Stomach (tissue), 9 donors: ENCODE results near the gene UMAD1. TPM values are rescaled to one million over a fixed set of nuclear protein-coding genes. Genes with fewer than 3 reads are reported as not detected.

Experiments used
- DNase-seq, 2 donors: peaks; one replicate each; pipeline versions ENCODE4 v3.0.0 to v3.0.0-alpha.2; 2013 to 2019
- H3K27ac ChIP-seq, 5 donors: fragments of 200-600 bp in 4 of 5; sonication (generic) in 4 of 5; one replicate each; pipeline ENCODE4 v1.5.1; 2013 to 2019; ENCODE audit warnings: mild to moderate bottlenecking in 1 of 5, moderate library complexity in 1 of 5
- H3K27me3 ChIP-seq, 3 donors: fragments of 200-600 bp; sonication (generic); one replicate each; pipeline ENCODE4 v1.5.1; 2017 to 2019; ENCODE audit warnings: mixed run types in 1 of 3
- H3K36me3 ChIP-seq, 4 donors: fragments of 200-600 bp; sonication (generic); 1 replicate in 3 of 4; 2 replicates in 1 of 4; pipeline ENCODE4 v1.5.1; 2016 to 2019
- H3K4me1 ChIP-seq, 4 donors: fragments of 200-600 bp; sonication (generic); one replicate each; pipeline ENCODE4 v1.5.1; 2016 to 2019
- H3K4me3 ChIP-seq, 4 donors: fragments of 200-600 bp; sonication (generic) in 3 of 4; one replicate each; pipeline ENCODE4 v1.5.1; 2016 to 2019; ENCODE audit warnings: mild to moderate bottlenecking in 1 of 4
- H3K9me3 ChIP-seq, 4 donors: fragments of 200-600 bp; sonication (generic); one replicate each; pipeline ENCODE4 v1.5.1; 2016 to 2019
- CTCF ChIP-seq, 7 experiments: fragments of 450-650 bp in 4 of 7; fragments of 200-600 bp in 3 of 7; sonication (generic) in 3 of 7; IDR thresholded peaks; one replicate each; pipeline ENCODE4 v1.5.1; 2016 to 2019; ENCODE audit warnings: antibody characterized with exemption in 7 of 7, control low read depth in 2 of 7, mild to moderate bottlenecking in 1 of 7
- EP300 ChIP-seq: sonication (generic); formaldehyde crosslinking; IDR thresholded peaks from one replicate; pipeline ENCODE4 v1.6.1; 2017; ENCODE audit warnings: antibody characterized with exemption
- POLR2A ChIP-seq, 4 donors: fragments of 450-650 bp; IDR thresholded peaks; one replicate each; pipeline ENCODE4 v1.6.1; 2016; ENCODE audit warnings: antibody characterized with exemption in 4 of 4, control low read depth in 2 of 4, mild to moderate bottlenecking in 1 of 4, moderate library complexity in 1 of 4
- POLR2AphosphoS5 ChIP-seq, 3 donors: sonication (generic); formaldehyde crosslinking; IDR thresholded peaks; one replicate each; pipeline ENCODE4 v1.6.1; 2016; ENCODE audit warnings: antibody characterized with exemption in 3 of 3
- WGBS, 5 donors: extraction: QIAGEN DNeasy Blood & Tissue Kit in 3 of 5; methylation state at CpG; one replicate each; pipeline versions ENCODE4 v1.1.5 to v1.1.7; 2013 to 2018; 5-methylcytosine and 5-hydroxymethylcytosine counted together
- intact Hi-C: fragments of 100-400 bp; cut with DNase I; formaldehyde crosslinking; loops from one replicate; pipeline ENCODE4 v1.15.1; 2023; ENCODE audit warnings: low total_unique reads
- polyA plus RNA-seq, 3 donors: library from polyadenylated mRNA; stranded (reverse); fragments of 200-250 nt; gene quantifications; one replicate each; pipeline ENCODE4 v1.2.3, GENCODE V29; 2013
- total RNA-seq, 5 donors: library from RNA; depleted of rRNA; stranded (reverse); fragments of >200 nt; gene quantifications; one replicate each; pipeline versions ENCODE4 v1.1.0 to v1.2.3, GENCODE V29; 2014 to 2016
- donor health status: healthy with polysubstance abuse.
- donor health status: Bipolar disorder and iron deficiency.
- donor health status: healthy.

UMAD1 gene
- total and polyA plus RNA-seq, 8 donors = 7.8 to 175 (median 30.1) TPM

DNA sequence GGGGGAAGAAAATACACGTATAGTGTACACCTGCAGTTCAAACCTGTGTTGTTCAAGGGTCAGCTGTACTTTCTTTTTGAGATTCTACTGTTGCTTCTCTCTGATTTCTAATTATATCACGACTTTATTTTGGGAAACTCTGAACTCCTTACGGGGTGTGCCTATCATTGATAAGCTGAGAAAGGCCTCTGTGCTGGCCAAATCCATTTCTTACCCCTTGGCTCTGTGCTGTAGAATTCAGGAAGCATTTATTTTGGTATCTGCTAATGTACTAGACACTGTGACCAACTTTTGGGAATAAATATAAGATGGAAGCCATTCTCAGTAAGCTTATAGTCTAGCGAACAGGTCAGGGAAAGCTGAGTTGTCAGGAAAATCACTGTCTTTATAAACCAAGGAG is 104.7 kb downstream of the UMAD1 start:
- no peak overlapping the region for H3K27ac ChIP-seq
- no peak for DNase-seq
- H3K9me3 ChIP-seq = no peaks in the 10 kb centered on the region
- no peaks in the 10 kb centered on the region for H3K27me3 ChIP-seq
- intact Hi-C loops = no loop called here
- no peak overlapping the region for H3K4me3 ChIP-seq
- TF ChIP-seq POLR2A (IDR thresholded peaks at IDR 0.05) (no peak), EP300 (no peak), CTCF (IDR thresholded peaks at IDR 0.05) (no peak), POLR2AphosphoS5 (IDR thresholded peaks at IDR 0.05) (no peak)
- WGBS, 5 donors = 62 to 70% (median 64%) methylated on average over 4 of the region's 4 CpGs
- H3K4me1 ChIP-seq = peaks cover 0 to 35% (median 15%) of the 10 kb centered on the region in 4 donors
- H3K36me3 ChIP-seq = no peaks in the 10 kb centered on the region

GRCh38 chr7:7745966-7746365 is 105.4 kb downstream of the UMAD1 start:
- H3K4me1 ChIP-seq = peaks cover 0 to 42% (median 17%) of the 10 kb centered on the region in 4 donors
- H3K27ac ChIP-seq = no peak overlapping the region
- WGBS, 5 donors = 86 to 93% (median 91%) methylated on average over 4 of the region's 4 CpGs
- no peaks in the 10 kb centered on the region for H3K27me3 ChIP-seq
- TF ChIP-seq POLR2A (IDR thresholded peaks at IDR 0.05) = no peak
- TF ChIP-seq CTCF (IDR thresholded peaks at IDR 0.05) = no peak
- no peak for TF ChIP-seq EP300
- TF ChIP-seq POLR2AphosphoS5 (IDR thresholded peaks at IDR 0.05) = no peak
- intact Hi-C loops = no loop called here
- no peak for DNase-seq
- H3K9me3 ChIP-seq = no peaks in the 10 kb centered on the region
- H3K4me3 ChIP-seq = no peak overlapping the region
- no peaks in the 10 kb centered on the region for H3K36me3 ChIP-seq

- H3K4me3 ChIP-seq = no peak overlapping the region
- no peaks in the 10 kb centered on the region for H3K9me3 ChIP-seq
- no peak overlapping the region for H3K27ac ChIP-seq
- H3K27me3 ChIP-seq = no peaks in the 10 kb centered on the region
- TF ChIP-seq EP300 = no peak
- no peak for TF ChIP-seq POLR2AphosphoS5 (IDR thresholded peaks at IDR 0.05)
- TF ChIP-seq CTCF (IDR thresholded peaks at IDR 0.05) = no peak
- no peak for TF ChIP-seq POLR2A (IDR thresholded peaks at IDR 0.05)
- no peaks in the 10 kb centered on the region for H3K36me3 ChIP-seq
- H3K4me1 ChIP-seq = peaks cover 3 to 47% (median 20%) of the 10 kb centered on the region in 4 donors
- intact Hi-C loops = no loop called here
- peak in 1 of 2 donors; percentile 22 for DNase-seq
- 24 to 65% (median 42%) methylated on average over 4 of the region's 4 CpGs for WGBS, 5 donors
Observed at GRCh38 chr7:7746458-7746857, 105.9 kb downstream of the UMAD1 start.

GRCh38 chr7:7750571-7751242 is 110.2 kb downstream of the UMAD1 start:
- 49 to 60% (median 49%) methylated on average over 2 of the region's 2 CpGs for WGBS, 5 donors
- intact Hi-C loops = no loop called here
- Histone ChIP-seq H3K9me3 (no peaks in the 10 kb centered on the region), H3K27me3 (no peaks in the 10 kb centered on the region), H3K27ac (peak overlapping the region in 3 of 5 donors; percentile 33 to 54 (median 53)), H3K36me3 (no peaks in the 10 kb centered on the region), H3K4me3 (no peak overlapping the region), H3K4me1 (peaks cover 5 to 47% (median 22%) of the 10 kb centered on the region in 4 donors)
- TF ChIP-seq POLR2A (IDR thresholded peaks at IDR 0.05) = no peak
- no peak for DNase-seq
